Airway epithelial cell (primary cell): Measurements from ENCODE around the gene CTSK. TPM values are rescaled to one million over a fixed set of nuclear protein-coding genes. Genes with fewer than 3 reads are reported as not detected.

Experiments used
- total RNA-seq: library from RNA; depleted of rRNA; stranded (reverse); fragments of >200 nt; gene quantifications from 2 replicates; pipeline ENCODE4 v1.2.3, GENCODE V29; 2015

The CTSK gene
- 0.79 and 1.9 TPM in 2 replicates for total RNA-seq

DNA sequence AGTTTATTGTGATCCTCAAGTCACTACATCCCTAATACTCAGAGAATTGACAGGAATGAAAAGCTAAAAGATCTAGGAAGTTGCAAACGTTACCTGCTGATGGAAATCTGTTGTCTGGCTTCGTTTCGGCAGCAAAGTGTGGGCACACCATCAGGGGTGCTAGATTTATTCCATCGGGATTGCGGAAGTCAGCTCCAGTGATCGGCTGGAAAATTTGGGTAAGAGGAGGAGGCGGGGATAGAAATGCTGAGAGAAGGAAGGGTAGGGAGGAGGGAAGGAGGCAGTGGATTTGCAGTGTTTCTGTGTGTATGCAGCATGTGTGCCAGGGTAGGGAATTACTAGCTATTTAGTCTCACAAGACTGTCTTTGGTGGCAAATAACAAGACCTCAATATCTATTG is at the start of gene CTSK:
Gene CTSK (minus strand): TSS at position 140 of the 400 bp plus-strand sequence. CDS start 1,455 bp downstream, outside the sequence.

GRCh38 chr1:150765296-150765976 is 42.6 kb downstream of the CTSK start, which contains the start of gene CTSS:
CTSS (minus strand) TSS chr1:150765778; CDS start chr1:150764763, 1,015 bp downstream.

Other genes starting within 250 kb of the CTSK start
- gene MCL1, start 228.7 kb downstream of the CTSK start, total RNA-seq, result 257 and 258 TPM in 2 replicates
- gene ENSA, start 178.6 kb downstream of the CTSK start, total RNA-seq, result 157 and 349 TPM in 2 replicates
- 16.4 and 22.5 TPM in 2 replicates for gene GOLPH3L, start 111.1 kb downstream of the CTSK start, total RNA-seq
- gene HORMAD1, start 87.4 kb downstream of the CTSK start, total RNA-seq, result not detected in 2 replicates
- 3.4 and 6.2 TPM in 2 replicates for gene CTSS, start 42.5 kb downstream of the CTSK start, total RNA-seq
- 12.9 and 19.6 TPM in 2 replicates for gene ARNT, start 68.3 kb upstream of the CTSK start, total RNA-seq
- not detected in 2 replicates for gene CTXND2, start 78.9 kb upstream of the CTSK start, total RNA-seq
- gene SETDB1, start 118.1 kb upstream of the CTSK start, total RNA-seq, result 19.0 and 23.6 TPM in 2 replicates
- gene CERS2, start 166.6 kb upstream of the CTSK start, total RNA-seq, result 53.4 and 84.1 TPM in 2 replicates
- gene ANXA9, start 174.0 kb upstream of the CTSK start, total RNA-seq, result 1.1 and 1.4 TPM in 2 replicates
- 10.5 and 18.4 TPM in 2 replicates for gene MINDY1, start 198.6 kb upstream of the CTSK start, total RNA-seq
- 10.8 and 17.1 TPM in 2 replicates for gene PRUNE1, start 200.2 kb upstream of the CTSK start, total RNA-seq
- 27.9 and 30.5 TPM in 2 replicates for gene BNIPL, start 228.3 kb upstream of the CTSK start, total RNA-seq
- gene C1orf56, start 239.5 kb upstream of the CTSK start, total RNA-seq, result 0.84 and 1.1 TPM in 2 replicates